Measurements from ENCODE around the gene TC2N.

TC2N gene

GRCh38 chr14:91752961-91753360, 114.4 kb downstream of the TC2N start:
- no peak for TF ChIP-seq CTCF (IDR thresholded peaks at IDR 0.05; ENCODE audit: borderline replicate concordance, extremely low read depth, low read length, poor library complexity, severe bottlenecking)
- TF ChIP-seq EZH2 (IDR thresholded peaks at IDR 0.05; ENCODE audit: borderline replicate concordance, low read depth, low read length, severe bottlenecking), result no peak
- no peak for ATAC-seq (ENCODE audit: insufficient read depth, low read depth)
- no peak overlapping the region for H3K4me2 ChIP-seq (ENCODE audit: insufficient read depth, low read length)
- no peak overlapping the region for H3K27ac ChIP-seq (ENCODE audit: low read length)
- DNase-seq, result no peak
- no peak overlapping the region for H2AFZ ChIP-seq (ENCODE audit: low read depth, low read length)
- no peaks in the 10 kb centered on the region for H3K4me1 ChIP-seq (ENCODE audit: insufficient read depth, low read length)
- no peak overlapping the region for H3K9ac ChIP-seq (ENCODE audit: low read depth, low read length)
- no peaks in the 10 kb centered on the region for H4K20me1 ChIP-seq (ENCODE audit: insufficient read depth, low read length)
- H3K79me2 ChIP-seq (ENCODE audit: insufficient read depth, low read length), result no peaks in the 10 kb centered on the region
- H3K9me3 ChIP-seq (ENCODE audit: insufficient read depth, low read length, severe bottlenecking), result no peaks in the 10 kb centered on the region
- H3K4me3 ChIP-seq (ENCODE audit: low read depth in 1 of 2, low read length in 2 of 2), result no peak overlapping the region
- H3K27me3 ChIP-seq (ENCODE audit: insufficient read depth, low read length, poor library complexity), result no peaks in the 10 kb centered on the region
- H3K36me3 ChIP-seq (ENCODE audit: insufficient read depth, low read length), result no peaks in the 10 kb centered on the region

GRCh38 chr14:91751719-91752118, 115.6 kb downstream of the TC2N start:
- Histone ChIP-seq H3K27ac (ENCODE audit: low read length) (no peak overlapping the region), H3K9me3 (ENCODE audit: insufficient read depth, low read length, severe bottlenecking) (no peaks in the 10 kb centered on the region), H3K4me2 (ENCODE audit: insufficient read depth, low read length) (no peak overlapping the region), H4K20me1 (ENCODE audit: insufficient read depth, low read length) (no peaks in the 10 kb centered on the region), H3K27me3 (ENCODE audit: insufficient read depth, low read length, poor library complexity) (no peaks in the 10 kb centered on the region), H3K9ac (ENCODE audit: low read depth, low read length) (no peak overlapping the region), H3K79me2 (ENCODE audit: insufficient read depth, low read length) (no peaks in the 10 kb centered on the region), H3K4me1 (ENCODE audit: insufficient read depth, low read length) (no peaks in the 10 kb centered on the region), H3K36me3 (ENCODE audit: insufficient read depth, low read length) (no peaks in the 10 kb centered on the region), H3K4me3 (ENCODE audit: low read depth in 1 of 2, low read length in 2 of 2) (no peak overlapping the region), H2AFZ (ENCODE audit: low read depth, low read length) (no peak overlapping the region)
- DNase-seq (no peak), ATAC-seq (ENCODE audit: insufficient read depth, low read depth) (no peak)
- no peak for TF ChIP-seq EZH2 (IDR thresholded peaks at IDR 0.05; ENCODE audit: borderline replicate concordance, low read depth, low read length, severe bottlenecking)
- no peak for TF ChIP-seq CTCF (IDR thresholded peaks at IDR 0.05; ENCODE audit: borderline replicate concordance, extremely low read depth, low read length, poor library complexity, severe bottlenecking)

GRCh38 chr14:91750634-91751198, 116.6 kb downstream of the TC2N start:
- ATAC-seq (ENCODE audit: insufficient read depth, low read depth) (no peak), DNase-seq (no peak)
- Histone ChIP-seq H3K9ac (ENCODE audit: low read depth, low read length) (no peak overlapping the region), H2AFZ (ENCODE audit: low read depth, low read length) (no peak overlapping the region), H4K20me1 (ENCODE audit: insufficient read depth, low read length) (no peaks in the 10 kb centered on the region), H3K4me1 (ENCODE audit: insufficient read depth, low read length) (no peaks in the 10 kb centered on the region), H3K79me2 (ENCODE audit: insufficient read depth, low read length) (no peaks in the 10 kb centered on the region), H3K4me2 (ENCODE audit: insufficient read depth, low read length) (no peak overlapping the region), H3K4me3 (ENCODE audit: low read depth in 1 of 2, low read length in 2 of 2) (no peak overlapping the region), H3K36me3 (ENCODE audit: insufficient read depth, low read length) (no peaks in the 10 kb centered on the region), H3K27me3 (ENCODE audit: insufficient read depth, low read length, poor library complexity) (no peaks in the 10 kb centered on the region), H3K27ac (ENCODE audit: low read length) (no peak overlapping the region), H3K9me3 (ENCODE audit: insufficient read depth, low read length, severe bottlenecking) (no peaks in the 10 kb centered on the region)
- no peak for TF ChIP-seq CTCF (IDR thresholded peaks at IDR 0.05; ENCODE audit: borderline replicate concordance, extremely low read depth, low read length, poor library complexity, severe bottlenecking)
- no peak for TF ChIP-seq EZH2 (IDR thresholded peaks at IDR 0.05; ENCODE audit: borderline replicate concordance, low read depth, low read length, severe bottlenecking)

- ATAC-seq (ENCODE audit: insufficient read depth, low read depth), result no peak
- Histone ChIP-seq H3K27me3 (ENCODE audit: insufficient read depth, low read length, poor library complexity) (no peaks in the 10 kb centered on the region), H3K79me2 (ENCODE audit: insufficient read depth, low read length) (no peaks in the 10 kb centered on the region), H3K27ac (ENCODE audit: low read length) (no peak overlapping the region), H3K9me3 (ENCODE audit: insufficient read depth, low read length, severe bottlenecking) (no peaks in the 10 kb centered on the region), H3K36me3 (ENCODE audit: insufficient read depth, low read length) (no peaks in the 10 kb centered on the region), H3K4me3 (ENCODE audit: low read depth in 1 of 2, low read length in 2 of 2) (no peak overlapping the region), H4K20me1 (ENCODE audit: insufficient read depth, low read length) (no peaks in the 10 kb centered on the region), H3K9ac (ENCODE audit: low read depth, low read length) (no peak overlapping the region), H3K4me1 (ENCODE audit: insufficient read depth, low read length) (no peaks in the 10 kb centered on the region), H3K4me2 (ENCODE audit: insufficient read depth, low read length) (no peak overlapping the region), H2AFZ (ENCODE audit: low read depth, low read length) (no peak overlapping the region)
- TF ChIP-seq CTCF (IDR thresholded peaks at IDR 0.05; ENCODE audit: borderline replicate concordance, extremely low read depth, low read length, poor library complexity, severe bottlenecking) (no peak), EZH2 (IDR thresholded peaks at IDR 0.05; ENCODE audit: borderline replicate concordance, low read depth, low read length, severe bottlenecking) (no peak)
- DNase-seq, result no peak
Observed at GRCh38 chr14:91749868-91750267, 117.5 kb downstream of the TC2N start.

All from DND-41 (cell line).